Right ventricle myocardium inferior (tissue), 1 donor: ENCODE results near the gene FAM13A. TPM values are rescaled to one million over a fixed set of nuclear protein-coding genes. Genes with fewer than 3 reads are reported as not detected.

Experiments
- ATAC-seq: fragments of 200-7000 bp; cut with Tn5 transposase; one replicate; pipeline ENCODE4 v1.9.1; 2020; ENCODE audit warnings: mild to moderate bottlenecking, moderate library complexity
- DNase-seq: peaks from one replicate; pipeline ENCODE4 v3.0.0; 2021; ENCODE audit errors: missing footprints
- intact Hi-C: fragments of 100-400 bp; cut with DNase I; formaldehyde crosslinking; loops from one replicate; pipeline ENCODE4 v1.11.0; 2022
- total RNA-seq: library from RNA; stranded (reverse); fragmentation: NEBNext Ultra II Directional; extraction: Animal tissue kit (Norgen Biotek cat#: 25700); gene quantifications from one replicate; pipeline ENCODE4 v1.2.1, GENCODE V29; 2021
- donor health status: DM: no; HTN: yes; CAD: no; lungs with severe emphysema.

Gene FAM13A
- total RNA-seq, 1 donor from 2014 or later = 17.3 TPM

DNA sequence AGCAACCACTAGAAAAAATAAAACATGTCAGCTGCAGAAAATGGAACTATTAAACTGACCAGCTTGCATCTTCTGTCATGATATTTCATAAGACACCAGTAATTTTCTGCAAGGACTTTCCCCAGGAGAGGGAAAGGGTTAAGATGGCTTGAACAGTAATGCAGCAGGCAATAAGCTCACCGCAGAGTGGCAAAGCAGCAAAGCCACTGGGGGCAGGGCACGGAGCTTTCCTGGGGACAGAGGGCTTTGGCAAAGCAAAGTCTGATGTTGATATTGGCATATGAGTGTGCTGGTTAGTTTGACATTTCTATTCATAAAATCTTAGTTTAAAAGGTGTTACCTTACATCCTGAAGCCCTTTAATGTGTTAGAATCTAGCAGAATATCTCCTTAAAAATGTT is 304.2 kb downstream of the FAM13A start:
- ATAC-seq (no peak), DNase-seq (no peak)
- intact Hi-C loops = loop anchor here (1.0 kb wide), 1 partner anchor 46 kb away; no protein-coding TSS in a partner anchor

DNA sequence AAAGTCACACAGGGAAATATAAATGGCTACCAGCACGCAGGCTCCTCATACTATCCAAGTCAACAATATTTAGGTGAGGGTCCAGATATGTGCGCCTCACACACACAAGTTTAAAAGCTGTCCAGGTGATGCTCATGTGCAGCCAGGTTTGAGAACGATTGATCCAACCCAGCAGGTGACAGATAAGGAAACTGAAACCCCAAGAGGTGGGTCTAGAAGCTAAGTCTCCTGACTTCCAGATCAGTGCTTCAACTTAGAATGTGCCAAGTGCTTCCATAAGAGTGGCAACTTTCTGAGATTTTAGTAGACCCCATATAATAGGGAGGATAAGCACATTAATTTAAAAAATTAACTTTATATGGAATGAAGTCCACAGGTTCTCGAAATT is 304.9 kb downstream of the FAM13A start:
- no peak for DNase-seq
- ATAC-seq = no peak
- intact Hi-C loops = no loop called here

DNA sequence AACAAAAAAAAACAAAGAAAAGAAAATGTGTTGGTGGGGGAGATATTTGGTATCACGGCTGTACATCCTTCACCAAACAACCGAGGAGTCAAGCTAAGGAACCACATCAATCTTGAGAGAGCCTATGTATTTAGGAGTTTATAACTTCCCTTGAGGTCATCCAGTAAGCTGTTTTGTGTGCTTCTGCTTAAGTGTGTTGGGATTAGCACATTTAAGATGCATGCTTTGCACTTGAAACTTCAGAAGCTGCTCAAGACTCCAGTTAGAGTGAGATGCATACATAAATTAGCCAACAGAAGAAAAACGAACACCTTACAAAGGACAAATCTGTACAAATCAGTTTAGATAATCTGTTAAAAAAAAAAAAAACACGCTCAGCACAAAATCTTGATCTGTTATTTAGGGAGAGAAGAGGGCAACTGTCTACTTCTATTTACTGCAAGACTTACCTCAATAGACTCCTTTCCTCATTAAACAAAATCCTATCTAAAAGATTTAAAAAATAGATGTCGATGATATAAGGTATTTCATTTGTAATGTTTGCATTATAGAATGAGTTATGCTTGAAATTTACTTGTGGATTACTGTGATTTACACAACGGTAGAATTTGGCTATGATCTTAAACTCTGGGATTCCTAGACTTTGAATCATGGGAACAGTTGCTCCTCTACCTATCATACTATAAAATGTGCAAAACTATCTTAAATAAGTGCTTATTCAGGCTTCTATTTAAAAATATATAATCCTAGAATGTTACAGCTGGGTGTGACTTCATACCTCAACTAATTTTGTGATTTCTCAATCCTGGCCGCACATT is 305.5 kb downstream of the FAM13A start:
- no peak for DNase-seq
- intact Hi-C loops = no loop called here
- ATAC-seq = no peak

DNA sequence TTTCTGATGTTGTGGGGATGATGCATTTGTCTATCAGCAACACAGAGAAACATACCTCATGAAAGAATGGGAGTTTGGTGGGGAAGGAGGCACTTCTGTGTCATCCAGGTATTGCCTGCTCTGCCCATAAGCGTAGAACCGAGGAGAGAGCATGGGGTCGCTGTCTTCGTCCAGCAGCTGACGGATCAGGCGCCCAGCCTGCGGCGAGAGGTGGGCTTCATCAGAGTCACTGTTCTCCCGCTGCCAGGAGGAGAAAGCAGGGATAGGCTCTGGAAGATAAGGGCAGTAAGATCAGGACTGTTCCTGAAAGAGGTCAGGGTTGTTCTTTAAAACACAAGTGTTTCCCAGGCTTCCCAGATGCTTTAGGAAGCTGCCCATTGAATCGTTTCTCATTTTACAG is 306.6 kb downstream of the FAM13A start:
- intact Hi-C loops = no loop called here
- ATAC-seq (no peak), DNase-seq (no peak)

DNA sequence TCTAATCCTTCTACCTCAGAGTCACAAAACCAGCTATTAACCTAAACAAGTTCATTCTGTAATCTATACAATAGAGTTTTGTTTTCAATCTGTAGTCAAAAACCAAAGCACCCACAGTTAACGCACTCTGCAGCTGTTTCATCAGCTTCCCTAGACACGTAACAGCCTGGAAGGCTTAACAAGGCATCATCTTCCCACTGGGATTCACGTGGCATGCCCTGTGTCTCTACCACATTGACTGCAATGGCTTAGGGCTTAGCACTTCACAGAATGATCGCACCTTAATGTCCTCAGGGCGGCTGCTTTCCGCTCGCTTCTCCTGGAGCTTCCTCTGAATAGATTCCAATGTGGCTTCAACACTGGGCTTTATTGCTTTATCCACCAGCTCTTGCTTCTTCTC is 309.6 kb downstream of the FAM13A start:
- intact Hi-C loops = no loop called here
- ATAC-seq (no peak), DNase-seq (no peak)

DNA sequence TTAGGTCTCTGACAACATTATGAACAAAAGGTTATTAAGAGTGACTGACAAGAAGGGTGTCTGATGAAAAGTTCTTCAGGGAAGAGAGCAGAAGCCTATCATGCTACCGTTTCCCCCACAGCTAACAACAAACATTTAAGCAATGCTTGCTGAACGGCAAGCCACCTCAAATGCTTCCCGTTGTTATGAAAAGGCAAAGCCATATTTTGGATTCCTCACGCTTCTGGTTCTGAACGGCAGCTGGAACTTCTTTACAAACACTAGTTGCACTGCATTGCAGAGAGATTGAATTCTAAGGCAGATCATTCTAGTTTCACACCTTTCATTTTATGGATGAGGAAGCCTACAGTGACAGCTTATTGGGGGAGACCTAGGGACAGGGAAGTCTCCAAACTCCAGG is 310.8 kb downstream of the FAM13A start:
- intact Hi-C loops = no loop called here
- ATAC-seq (peak; percentile 11), DNase-seq (no peak)

DNA sequence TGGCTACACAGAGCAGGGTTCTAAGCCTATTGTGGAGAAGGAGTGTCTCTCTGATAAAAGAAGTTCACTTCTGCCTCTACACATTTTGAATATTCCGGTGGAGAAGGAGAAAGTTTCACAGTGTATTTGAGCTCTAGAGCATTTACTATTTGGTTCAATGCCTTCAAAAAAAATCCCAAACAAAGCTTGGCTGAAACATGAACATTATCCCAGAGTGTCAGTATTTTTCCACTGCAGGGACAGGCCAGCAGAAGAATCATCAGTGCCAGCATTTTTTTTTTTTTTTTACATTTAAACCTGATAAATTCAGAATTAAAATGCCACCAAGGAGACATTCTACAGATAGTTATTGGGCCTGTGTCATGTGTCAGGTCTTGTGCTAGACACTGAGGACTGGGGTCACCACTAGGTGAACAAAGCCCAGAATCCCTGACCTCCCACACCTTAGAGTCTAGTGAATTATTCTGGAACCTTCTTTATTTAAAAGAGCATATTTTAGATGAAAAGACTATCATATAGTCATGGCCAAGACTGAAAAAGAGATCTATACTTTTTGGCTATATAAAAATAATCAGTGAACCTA is 311.3 kb downstream of the FAM13A start:
- peak; percentile 63 for ATAC-seq
- intact Hi-C loops = no loop called here
- no peak for DNase-seq

DNA sequence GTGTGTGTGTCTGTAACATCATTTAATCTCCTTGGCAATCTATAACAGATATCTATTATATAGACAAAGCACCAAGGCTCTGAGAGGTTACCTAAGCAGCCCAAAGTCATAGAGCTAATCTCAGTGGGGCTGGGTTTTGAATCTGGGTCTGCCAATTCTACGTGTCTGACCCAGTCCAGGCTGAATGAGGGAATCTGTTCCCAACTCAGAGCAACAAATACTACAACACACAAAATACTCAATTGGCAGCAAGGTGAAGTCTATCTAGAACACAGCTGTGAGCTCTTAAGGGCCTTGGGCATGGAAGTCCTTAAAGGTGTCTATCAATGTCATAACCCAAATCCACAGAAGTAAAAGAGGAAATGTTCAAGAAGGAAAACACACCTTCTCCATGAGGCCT is 311.8 kb downstream of the FAM13A start:
- ATAC-seq (peak; percentile 36), DNase-seq (no peak)
- intact Hi-C loops = no loop called here

DNA sequence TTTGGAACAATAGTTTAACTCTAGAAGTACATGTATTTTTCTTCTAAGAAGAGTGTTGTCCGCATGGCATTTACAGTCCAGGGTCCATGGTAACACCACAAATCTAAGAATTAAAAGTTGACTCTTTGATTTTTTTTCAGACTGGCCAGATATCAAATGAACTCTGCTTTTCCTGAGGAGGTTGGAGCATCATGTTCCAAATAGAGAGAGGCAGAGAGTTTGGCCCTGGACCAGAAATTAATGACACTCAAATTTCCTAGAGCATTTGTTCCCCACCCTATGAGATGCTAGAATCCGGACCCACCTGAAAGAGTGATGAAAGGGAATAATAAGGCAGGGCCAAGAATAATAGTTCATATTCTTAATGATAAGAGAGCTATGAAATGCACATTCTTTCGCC is 312.4 kb downstream of the FAM13A start:
- intact Hi-C loops = no loop called here
- DNase-seq = no peak
- ATAC-seq = no peak

DNA sequence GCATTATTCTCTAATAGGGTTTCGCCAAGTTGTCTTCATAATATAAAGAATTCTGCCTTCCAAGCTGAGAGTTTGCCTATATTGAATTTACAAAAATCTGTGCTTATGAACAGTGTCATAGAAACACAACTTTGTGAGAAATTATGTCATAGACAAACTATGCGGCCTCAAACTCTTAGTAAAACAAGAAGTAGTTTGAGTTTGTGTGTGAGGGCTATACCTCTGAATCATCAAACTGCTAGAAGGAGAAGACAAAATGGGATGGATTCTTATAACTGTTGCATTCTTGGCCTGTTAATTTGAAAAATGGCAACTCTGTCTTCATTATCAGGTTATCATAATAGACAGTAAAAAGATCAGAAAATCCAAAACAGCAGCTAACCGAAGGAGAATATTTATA is 313.3 kb downstream of the FAM13A start:
- intact Hi-C loops = no loop called here
- DNase-seq (no peak), ATAC-seq (no peak)

DNA sequence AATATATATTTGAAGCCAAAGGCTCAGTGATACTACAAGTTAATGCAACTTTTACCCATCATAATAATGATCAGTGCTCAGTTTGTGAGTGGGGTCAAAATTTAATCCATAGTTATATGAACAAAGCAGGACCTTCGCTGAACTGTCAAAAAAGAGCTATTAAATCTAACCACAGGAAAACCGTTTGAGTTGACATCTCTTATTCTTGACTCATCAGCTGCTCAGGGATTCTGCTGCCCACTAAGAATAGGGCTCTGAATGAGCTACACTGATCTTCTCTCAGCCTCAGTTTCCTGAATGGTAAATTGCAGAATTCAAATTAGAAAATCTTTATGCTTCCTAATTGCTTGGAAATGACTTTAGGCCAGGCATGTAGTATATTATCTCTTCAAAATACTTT is 314.4 kb downstream of the FAM13A start:
- intact Hi-C loops = no loop called here
- DNase-seq = no peak
- no peak for ATAC-seq

DNA sequence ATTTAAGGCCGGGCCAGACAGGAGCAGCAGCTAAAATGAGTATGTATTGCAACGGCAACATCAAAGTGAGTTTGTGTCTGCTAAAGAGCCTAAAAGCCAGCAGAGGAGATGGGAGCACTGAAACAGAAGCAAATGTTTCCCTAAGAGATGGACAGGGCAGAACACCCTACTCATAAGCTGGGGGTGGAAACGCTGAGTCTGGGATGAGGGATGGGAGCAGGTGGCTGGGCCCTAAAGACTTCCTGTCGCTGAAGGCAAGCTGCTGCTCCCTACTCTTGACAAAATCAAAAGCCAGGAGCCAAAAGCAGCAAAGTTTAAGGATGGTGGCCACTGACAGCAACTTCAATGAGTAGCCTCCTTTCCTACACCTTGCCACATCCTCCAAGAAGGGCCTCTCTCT is 318.8 kb downstream of the FAM13A start:
- ATAC-seq (no peak), DNase-seq (no peak)
- intact Hi-C loops = no loop called here

DNA sequence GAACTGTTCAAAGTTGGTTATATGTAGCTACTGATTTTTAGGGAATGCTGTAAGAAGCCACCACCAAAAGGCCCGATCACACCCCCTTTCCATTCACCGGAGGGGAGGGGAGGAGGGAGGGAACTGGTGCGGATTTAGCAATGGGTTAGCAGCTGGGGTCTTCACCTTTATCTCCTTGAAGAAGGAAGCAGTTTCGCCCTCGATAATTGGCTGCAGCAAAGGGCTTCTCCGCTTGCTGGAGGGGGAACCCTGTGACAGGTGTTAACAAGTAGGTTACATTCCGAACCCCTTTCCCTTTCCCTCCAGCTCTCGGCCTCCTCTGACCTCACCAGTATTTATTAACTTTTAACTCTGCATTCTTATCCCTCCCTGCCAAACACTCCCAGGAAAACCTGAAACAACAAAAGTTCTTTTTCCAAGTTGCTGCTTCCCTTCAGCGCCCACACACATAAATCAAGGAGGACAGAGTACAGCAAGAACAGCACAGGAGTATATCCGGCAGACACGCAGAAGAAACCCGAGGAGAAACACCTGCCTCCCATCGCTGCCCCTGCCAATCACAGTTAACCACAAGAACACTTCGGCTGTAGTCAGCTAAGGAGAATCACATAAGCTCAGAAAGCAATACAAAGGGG is 319.6 kb downstream of the FAM13A start:
- ATAC-seq = no peak
- intact Hi-C loops = no loop called here
- no peak for DNase-seq

DNA sequence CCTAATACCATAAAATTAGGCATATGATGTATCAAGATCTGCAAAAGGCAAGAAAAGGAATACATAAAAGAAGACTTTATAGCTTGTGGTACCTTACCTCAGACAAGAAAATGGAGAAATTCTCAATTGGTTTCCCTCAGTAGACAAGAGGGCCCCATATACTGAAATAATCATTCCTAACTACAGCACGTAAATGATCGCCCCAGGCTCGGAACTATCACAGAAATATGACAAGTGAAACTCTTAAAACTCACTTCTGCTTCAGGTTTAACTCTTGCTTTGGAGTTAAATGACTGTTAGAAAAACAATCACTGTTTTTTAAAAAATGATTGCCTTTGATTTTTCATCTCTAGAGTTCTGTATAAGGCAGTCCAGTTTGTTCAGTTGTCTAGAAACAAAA is 320.7 kb downstream of the FAM13A start:
- intact Hi-C loops = no loop called here
- no peak for ATAC-seq
- DNase-seq = no peak

DNA sequence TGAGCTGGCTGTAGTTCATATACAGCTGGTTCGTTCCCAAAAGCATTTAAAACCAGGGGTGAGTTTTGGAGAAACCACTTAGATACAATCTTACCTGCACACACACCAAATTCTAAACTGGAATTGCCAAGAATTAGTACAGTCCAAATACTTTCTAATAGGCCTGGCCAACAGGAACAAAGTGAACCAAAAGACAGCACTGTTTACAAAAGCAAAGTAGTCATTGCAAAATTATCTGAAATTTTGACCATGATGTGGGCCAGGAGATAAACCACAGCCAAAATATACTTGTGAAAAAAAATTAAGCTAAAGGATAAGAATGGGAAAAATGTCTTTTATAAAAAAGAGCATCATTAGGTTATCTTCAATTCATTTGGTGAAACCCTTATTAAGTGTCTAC is 321.4 kb downstream of the FAM13A start:
- intact Hi-C loops = no loop called here
- DNase-seq (no peak), ATAC-seq (peak; percentile 82)

DNA sequence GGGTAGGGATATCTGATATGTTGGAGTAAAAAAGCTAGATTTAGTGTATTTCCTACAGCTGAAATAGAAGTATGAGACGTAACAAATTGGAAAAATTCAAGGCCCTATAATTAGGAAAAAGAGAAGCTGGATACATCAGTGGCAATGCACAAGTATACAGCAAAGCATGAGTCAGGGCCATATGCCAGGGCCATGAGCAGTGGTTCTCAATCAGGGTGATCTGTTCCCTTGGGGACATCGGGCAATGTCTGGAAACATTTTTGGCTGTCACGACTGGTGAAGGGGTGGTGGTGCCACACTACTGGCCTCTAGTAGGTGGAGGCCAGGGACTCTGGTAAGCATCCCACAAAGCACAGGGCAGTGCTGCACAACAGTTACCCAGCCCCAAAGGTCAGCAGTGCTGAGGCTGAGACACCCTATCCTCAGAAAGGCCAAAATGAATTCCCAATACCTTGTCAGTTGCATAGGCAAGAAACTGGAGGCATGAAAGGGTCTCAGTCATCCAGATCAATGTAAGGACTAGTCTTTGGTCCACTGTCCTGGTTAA is 322.5 kb downstream of the FAM13A start:
- ATAC-seq (no peak), DNase-seq (no peak)
- intact Hi-C loops = no loop called here

DNA sequence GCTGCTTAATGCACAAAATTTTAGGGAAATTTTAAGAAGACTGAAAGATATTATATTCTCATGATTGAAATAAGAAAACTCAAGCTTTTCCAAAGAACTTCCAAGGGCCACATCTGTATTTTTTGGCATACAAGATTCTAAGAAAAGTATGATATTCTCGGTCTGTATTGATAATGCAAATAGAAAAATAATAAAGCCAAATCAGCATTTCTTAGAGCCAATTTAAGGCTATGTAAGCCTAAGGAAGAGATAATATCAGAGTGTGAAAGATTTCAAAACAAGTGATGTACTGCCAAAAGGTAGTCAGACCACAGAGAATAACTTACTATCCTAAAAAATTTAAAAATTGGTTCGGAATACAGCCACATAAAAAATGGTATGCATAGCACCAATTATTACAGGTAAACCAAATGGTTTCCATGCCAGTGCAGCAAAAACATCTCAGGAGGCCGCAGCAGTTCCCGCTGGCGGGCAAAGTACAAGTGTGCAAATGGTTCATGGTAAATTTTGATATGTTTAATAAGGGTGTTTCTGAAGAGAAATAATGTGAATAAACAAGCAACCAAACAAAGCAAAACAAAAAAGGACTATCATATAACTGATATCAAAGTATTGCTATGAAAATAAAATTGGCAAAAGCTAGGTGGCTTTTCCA is 324.1 kb downstream of the FAM13A start:
- DNase-seq (no peak), ATAC-seq (no peak)
- intact Hi-C loops = no loop called here

DNA sequence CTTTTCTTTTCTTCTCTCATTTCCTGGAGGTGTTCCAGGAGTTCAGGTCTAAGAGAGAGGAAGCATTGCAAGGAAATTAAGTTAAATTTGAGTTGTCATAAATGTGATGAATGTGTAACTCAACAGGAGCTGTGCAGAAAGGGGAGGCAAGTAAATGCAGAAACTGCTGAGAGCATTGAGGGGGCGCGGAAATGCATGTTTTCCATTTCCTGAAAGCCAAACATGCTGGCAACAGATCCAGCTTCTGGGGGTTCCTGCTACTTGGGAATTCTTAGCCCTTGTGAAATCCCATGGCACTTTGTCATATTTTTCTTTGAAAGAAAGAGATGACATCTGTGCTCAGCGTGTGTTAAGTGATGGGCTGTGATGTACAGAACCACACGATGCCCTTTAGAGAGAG is 325.6 kb downstream of the FAM13A start:
- DNase-seq (no peak), ATAC-seq (no peak)
- intact Hi-C loops = no loop called here

DNA sequence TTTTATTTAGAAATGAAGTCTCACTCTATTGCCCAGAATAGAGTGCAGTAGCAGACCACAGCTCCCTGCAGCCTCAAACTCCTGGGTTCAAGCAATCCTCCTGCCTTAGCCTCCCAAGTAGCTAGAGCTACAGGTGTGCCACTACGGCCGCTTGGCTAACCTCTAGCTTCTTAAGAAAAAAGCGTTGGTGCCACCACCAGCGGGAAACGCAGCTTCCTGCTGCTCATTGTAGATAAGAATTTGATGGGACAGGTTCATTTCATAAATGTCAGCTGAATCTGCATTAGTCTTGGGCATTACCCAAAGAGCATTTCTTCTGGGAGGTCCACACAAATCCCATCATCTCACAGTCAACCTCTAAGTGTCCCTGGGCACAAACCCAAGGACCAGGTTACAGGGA is 326.2 kb downstream of the FAM13A start:
- ATAC-seq (no peak), DNase-seq (no peak)
- intact Hi-C loops = no loop called here
